ENCODE results near the gene RPL7A. TPM values are rescaled to one million over a fixed set of nuclear protein-coding genes. Genes with fewer than 3 reads are reported as not detected.

Gene RPL7A
- total and polyA plus RNA-seq, 2 of the 4 experiments (the other 2 are of a cell fraction) = 3,220 to 4,096 TPM

- ATAC-seq (ENCODE audit: low read depth) = peak; percentile 45
- peak overlapping the region; percentile 75 for H3K27ac ChIP-seq (ENCODE audit: insufficient read depth, low read length)
- WGBS, 2 experiments (ENCODE audit: extremely low coverage in 2 of 2, insufficient read length in 1 of 2) = no CpG with 5 or more reads among the region's 41 CpGs
- H2AFZ ChIP-seq (replicated peaks; ENCODE audit: low read length, poor library complexity) = peak overlapping the region; percentile 84
- no TSS peak for BruUV-seq (replicated peaks)
- no peak for DNase-seq
- H2AK9ac ChIP-seq (replicated peaks; ENCODE audit: low read depth, low read length, poor library complexity) = peak overlapping the region; percentile 99
- H2BK5ac ChIP-seq (ENCODE audit: low read depth, low read length, poor library complexity, severe bottlenecking) = peak overlapping the region; percentile 47
- H3K36me3 ChIP-seq (ENCODE audit: control insufficient read depth, insufficient read depth, low read length) = peaks cover 66% of the 10 kb centered on the region
- peak overlapping the region; percentile 75 for H3K9ac ChIP-seq (ENCODE audit: low read depth, low read length)
- peak overlapping the region; percentile 74 for H3K4me3 ChIP-seq (ENCODE audit: insufficient read depth, low read depth, low read length)
- ChIA-PET CTCF (no interaction called here), POLR2A (ENCODE audit: unreplicated experiment) (interaction anchor here (0.6 to 1.1 kb wide), 3 partner anchors 10 to 699 kb away, joined by 3 to 7 read pairs (median 6); no protein-coding TSS in a partner anchor)
- peak overlapping the region; percentile 61; the same call in 1 of the 2 replicates for H3K56ac ChIP-seq (ENCODE audit: extremely low read depth, insufficient read depth, low read length)
- H3K27me3 ChIP-seq (ENCODE audit: control insufficient read depth, insufficient read depth, low read length) = no peaks in the 10 kb centered on the region
- peaks cover 16% of the 10 kb centered on the region for H3K4me1 ChIP-seq (ENCODE audit: control insufficient read depth, insufficient read depth, low read length)
- peak overlapping the region; percentile 89 for H3K4me2 ChIP-seq (ENCODE audit: low read depth, low read length)
- peak overlapping the region; percentile 29 to 72; a peak in 3 of 4 replicates for H4K8ac ChIP-seq (ENCODE audit: low read depth in 2 of 2, low read length in 2 of 2)
- no peaks in the 10 kb centered on the region for H3K9me3 ChIP-seq (ENCODE audit: control insufficient read depth, insufficient read depth, low read length)
- TF ChIP-seq CTCF (conservative IDR thresholded peaks at IDR 0.05; ENCODE audit: low read depth, low read length) (no peak), RFX5 (IDR thresholded peaks at IDR 0.05; ENCODE audit: low read depth, low read length) (no peak), CEBPB (IDR thresholded peaks at IDR 0.05; ENCODE audit: low read depth, low read length) (no peak), ELK1 (IDR thresholded peaks at IDR 0.05; ENCODE audit: borderline replicate concordance, low read depth, low read length) (no peak), MAZ (IDR thresholded peaks at IDR 0.05; ENCODE audit: borderline replicate concordance, low read depth, low read length) (no peak), NFE2L2 (IDR thresholded peaks at IDR 0.05; ENCODE audit: low read depth, low read length) (no peak), POLR2A (IDR thresholded peaks at IDR 0.05; ENCODE audit: low read depth, low read length) (no peak), CHD1 (IDR thresholded peaks at IDR 0.05; ENCODE audit: low read depth, low read length) (no peak), BHLHE40 (IDR thresholded peaks at IDR 0.05; ENCODE audit: low read depth, low read length) (no peak), USF2 (IDR thresholded peaks at IDR 0.05; ENCODE audit: low read depth, low read length) (no peak), RAD21 (IDR thresholded peaks at IDR 0.05; ENCODE audit: low read length) (no peak), MXI1 (IDR thresholded peaks at IDR 0.05; ENCODE audit: borderline replicate concordance, low read depth, low read length) (no peak), FOS (IDR thresholded peaks at IDR 0.05; ENCODE audit: low read depth, low read length) (no peak), SMC3 (IDR thresholded peaks at IDR 0.05; ENCODE audit: low read depth, low read length) (no peak), MAFK (IDR thresholded peaks at IDR 0.05; ENCODE audit: low read depth, low read length) (no peak), RCOR1 (IDR thresholded peaks at IDR 0.05; ENCODE audit: insufficient replicate concordance, low read length) (no peak)
- H4K20me1 ChIP-seq (ENCODE audit: insufficient read depth, low read length) = peaks cover 51% of the 10 kb centered on the region
- peaks cover 25 to 72% of the 10 kb centered on the region in 2 experiments for H3K79me1 ChIP-seq (ENCODE audit: low read depth in 1 of 2, low read length in 2 of 2)
- peak overlapping the region; percentile 62 for H2AK5ac ChIP-seq (ENCODE audit: low read depth, low read length)
- H3K18ac ChIP-seq (ENCODE audit: low read depth, low read length) = no peak overlapping the region; the same call in 1 of the 2 replicates
- dilution Hi-C loops (cut with HindIII; ENCODE audit: low sequenced_read_pairs, unreplicated experiment) = no loop called here
- peak overlapping the region; percentile 92 for H3K4ac ChIP-seq (ENCODE audit: low read depth, low read length)
- peak overlapping the region; percentile 73; the same call in 1 of the 2 replicates for H4K91ac ChIP-seq (ENCODE audit: insufficient read depth, low read depth, low read length)
- peak overlapping the region; percentile 36; the same call in 1 of the 2 replicates for H2BK120ac ChIP-seq (ENCODE audit: low read depth, low read length)
- no peak overlapping the region for H2BK15ac ChIP-seq (ENCODE audit: low read depth, low read length)
- H3K9me1 ChIP-seq (ENCODE audit: insufficient read depth, low read length) = peaks cover 6% of the 10 kb centered on the region; the same call in 1 of the 2 replicates
- H4K5ac ChIP-seq (ENCODE audit: low read depth, low read length) = no peak overlapping the region
- intact Hi-C loops (cut with micrococcal nuclease) = no loop called here
- H3K23ac ChIP-seq (ENCODE audit: low read depth, low read length) = peak overlapping the region; percentile 65; the same call in 1 of the 2 replicates
- no peak overlapping the region for H2BK20ac ChIP-seq (ENCODE audit: low read depth, low read length)
- in situ Hi-C loops (cut with MboI; ENCODE audit: low sequenced_read_pairs) = no loop called here
- peak overlapping the region; percentile 78; the same call in 1 of the 2 replicates for H3K14ac ChIP-seq (replicated peaks; ENCODE audit: low read depth, low read length)
Observed at GRCh38 chr9:133347515-133347984, 468 bp upstream of the RPL7A start.

Measured in IMR-90 (cell line).